Nephron (organoid): ENCODE results near the gene KLRF2.

ENCODE experiments used
- H3K27ac Mint-ChIP-seq, 3 experiments: 2 replicates each; pipeline ENCODE4 v1.8.0; 2020; ENCODE audit warnings: mixed read lengths in 3 of 3, mild to moderate bottlenecking in 2 of 3, moderate library complexity in 1 of 3
- H3K27me3 Mint-ChIP-seq: 2 replicates; pipeline ENCODE4 v1.8.0; 2021; ENCODE audit warnings: low read depth, mild to moderate bottlenecking, moderate library complexity, mixed read lengths
- H3K36me3 Mint-ChIP-seq: 2 replicates; pipeline ENCODE4 v1.8.0; 2020; ENCODE audit warnings: low read depth, mixed read lengths
- H3K4me1 Mint-ChIP-seq: 2 replicates; pipeline ENCODE4 v1.8.0; 2020; ENCODE audit warnings: mixed read lengths
- H3K4me3 Mint-ChIP-seq, 3 experiments: 2 replicates each; pipeline ENCODE4 v1.8.0; 2020; ENCODE audit warnings: mild to moderate bottlenecking in 3 of 3, mixed read lengths in 3 of 3, moderate library complexity in 2 of 3
- H3K9me3 Mint-ChIP-seq: 2 replicates; pipeline ENCODE4 v1.8.0; 2020; ENCODE audit warnings: mixed read lengths
- CTCF ChIP-seq, 3 experiments: fragments of 200-600 bp; sonication (generic); IDR thresholded peaks; one replicate each; pipeline ENCODE4 v1.5.0; 2021; ENCODE audit warnings: antibody characterized with exemption in 3 of 3; ENCODE audit not compliant: unreplicated experiment in 3 of 3

Gene KLRF2

GRCh38 chr12:9941838-9942237 is 60.5 kb downstream of the KLRF2 start:
- H3K9me3 Mint-ChIP-seq, result no peaks in the 10 kb centered on the region
- H3K4me3 Mint-ChIP-seq, result no peak overlapping the region
- H3K27ac Mint-ChIP-seq, result no peak overlapping the region

GRCh38 chr12:9943240-9943639 is 62.0 kb downstream of the KLRF2 start:
- TF ChIP-seq CTCF (IDR thresholded peaks at IDR 0.05; ENCODE audit: unreplicated experiment in 3 of 3), result no peak
- no peak overlapping the region for H3K4me3 Mint-ChIP-seq
- H3K4me1 Mint-ChIP-seq, result no peaks in the 10 kb centered on the region
- no peak overlapping the region for H3K27ac Mint-ChIP-seq
- H3K9me3 Mint-ChIP-seq, result no peaks in the 10 kb centered on the region
- peaks cover 3% of the 10 kb centered on the region for H3K27me3 Mint-ChIP-seq
- H3K36me3 Mint-ChIP-seq, result no peaks in the 10 kb centered on the region

More at GRCh38 chr12:9941838-9942237, 60.5 kb downstream of the KLRF2 start:
- no peak for TF ChIP-seq CTCF (IDR thresholded peaks at IDR 0.05; ENCODE audit: unreplicated experiment in 3 of 3)
- no peaks in the 10 kb centered on the region for H3K36me3 Mint-ChIP-seq
- peaks cover 3% of the 10 kb centered on the region for H3K27me3 Mint-ChIP-seq
- H3K4me1 Mint-ChIP-seq, result no peaks in the 10 kb centered on the region

GRCh38 chr12:9944391-9944790 is 63.1 kb downstream of the KLRF2 start:
- Mint-ChIP-seq H3K4me3 (no peak overlapping the region), H3K27me3 (peaks cover 3% of the 10 kb centered on the region), H3K36me3 (no peaks in the 10 kb centered on the region), H3K9me3 (no peaks in the 10 kb centered on the region), H3K27ac (no peak overlapping the region), H3K4me1 (no peaks in the 10 kb centered on the region)
- no peak for TF ChIP-seq CTCF (IDR thresholded peaks at IDR 0.05; ENCODE audit: unreplicated experiment in 3 of 3)
